ENCODE results near the gene POU6F1.

DNA sequence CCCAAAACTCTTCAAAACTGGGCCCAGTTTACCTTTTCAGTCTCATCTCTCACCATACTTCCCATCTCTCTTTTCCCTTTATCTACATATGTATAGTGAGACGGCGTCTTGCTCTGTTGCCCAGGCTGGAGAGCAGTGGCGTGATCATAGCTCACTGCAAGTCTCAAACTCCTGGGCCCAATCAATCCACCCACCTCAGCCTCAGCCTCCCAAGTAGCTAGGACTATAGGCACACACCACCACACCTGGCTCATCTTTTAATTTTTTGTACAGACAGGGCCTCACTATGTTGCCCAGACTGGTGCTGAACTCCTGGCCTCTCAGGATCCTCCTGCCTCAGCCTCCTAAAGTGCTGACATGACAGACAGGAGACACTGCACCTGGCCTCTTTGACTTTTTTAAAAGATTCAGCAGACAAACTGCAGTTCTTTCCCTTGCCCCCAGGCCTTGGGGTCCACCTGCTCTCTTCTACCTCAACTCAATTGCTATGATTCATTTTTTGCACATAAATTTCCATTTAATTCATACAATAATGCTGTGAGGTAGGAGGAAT lies 78.5 kb downstream of the POU6F1 start:
- TF ChIP-seq CTCF (IDR thresholded peaks at IDR 0.05) (no peak), POLR2A (IDR thresholded peaks at IDR 0.05) (no peak)
